ENCODE results near the gene GPR176.

GPR176 gene

DNA sequence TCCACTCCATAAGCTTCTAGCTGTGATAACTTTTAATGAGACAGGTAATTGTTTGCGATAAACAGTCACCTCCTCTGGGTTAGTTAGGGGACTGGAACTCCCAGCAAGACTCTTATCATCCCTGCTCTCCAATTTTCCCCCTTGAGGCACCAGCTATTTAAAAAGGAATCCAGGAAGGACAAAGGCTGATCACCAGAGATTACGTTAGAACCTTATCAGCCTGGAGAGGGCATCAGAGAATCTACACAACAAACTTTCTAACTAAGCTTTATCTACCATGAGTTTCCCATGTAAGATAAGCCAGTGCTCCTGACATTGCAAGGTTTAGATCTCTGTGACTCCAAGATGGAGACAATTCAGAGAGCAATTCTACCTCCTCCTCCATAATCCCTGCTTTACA, 31.3 kb downstream of the GPR176 start:
- WGBS (ENCODE audit: extremely low coverage, insufficient coverage, insufficient read length) = no CpG with 5 or more reads among the region's 2 CpGs
- H3K4me2 ChIP-seq (ENCODE audit: low read length) = no peak overlapping the region

DNA sequence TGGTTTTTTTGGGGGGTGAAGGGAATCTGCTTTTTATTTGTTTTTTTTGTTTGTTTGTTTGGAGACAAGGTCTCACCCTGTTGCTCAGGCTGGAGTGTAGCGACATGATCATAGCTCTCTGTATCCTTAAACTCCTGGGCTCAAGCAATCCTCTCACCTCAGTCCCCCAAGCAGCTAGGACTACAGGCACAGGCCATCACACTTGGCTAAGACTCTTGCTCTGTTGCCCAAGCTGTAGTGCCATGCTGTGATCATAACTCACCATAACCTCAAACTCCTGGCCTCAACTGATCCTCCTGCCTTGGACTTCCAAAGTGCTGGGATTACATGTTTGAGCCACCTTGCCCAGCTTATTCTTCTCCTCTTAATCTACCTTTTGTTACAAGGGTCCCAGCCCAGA, 31.8 kb downstream of the GPR176 start:
- WGBS (ENCODE audit: extremely low coverage, insufficient coverage, insufficient read length) = no CpG with 5 or more reads among the region's 1 CpG
- Histone ChIP-seq H2AK5ac (ENCODE audit: low read length) (peak overlapping the region; percentile 14), H4K8ac (ENCODE audit: low read depth, low read length) (no peak overlapping the region), H3K27me3 (ENCODE audit: insufficient read depth, low read length) (peaks cover 3% of the 10 kb centered on the region), H2BK5ac (ENCODE audit: low read depth, low read length, poor library complexity) (no peak overlapping the region), H3K18ac (ENCODE audit: low read length) (no peak overlapping the region), H2BK120ac (ENCODE audit: insufficient read depth, low read length, poor library complexity) (no peak overlapping the region), H3K9ac (ENCODE audit: low read length) (no peak overlapping the region), H4K12ac (ENCODE audit: low read depth, low read length) (no peak overlapping the region), H3K36me3 (ENCODE audit: control insufficient read depth in 1 of 2, insufficient read depth in 2 of 2, low read length in 2 of 2) (no peaks in the 10 kb centered on the region), H3K79me2 (ENCODE audit: control insufficient read depth, insufficient read depth, low read length, poor library complexity) (no peaks in the 10 kb centered on the region), H4K91ac (ENCODE audit: low read depth, low read length) (no peak overlapping the region), H3K79me1 (ENCODE audit: low read length) (peaks cover 2% of the 10 kb centered on the region), H3K4me3 (ENCODE audit: low read depth, low read length) (no peak overlapping the region), H3K9me3 (ENCODE audit: insufficient read depth, low read depth, low read length) (no peaks in the 10 kb centered on the region), H2AFZ (ENCODE audit: insufficient read depth, low read length, poor library complexity) (no peak overlapping the region), H3K27ac (ENCODE audit: low read depth, low read length) (no peak overlapping the region), H3K4ac (ENCODE audit: low read depth, low read length) (no peak overlapping the region), H2BK12ac (ENCODE audit: low read length) (no peak overlapping the region), H3K23ac (ENCODE audit: low read length) (peak overlapping the region; percentile 17), H3K14ac (ENCODE audit: low read length) (no peak overlapping the region), H3K4me1 (ENCODE audit: control insufficient read depth in 1 of 2, insufficient read depth in 2 of 2, low read length in 2 of 2) (peaks cover 2% of the 10 kb centered on the region in 2 experiments), H3K4me2 (ENCODE audit: low read length) (no peak overlapping the region)
- no peak for DNase-seq

More for the DNA sequence above, 31.3 kb downstream of the GPR176 start:
- Histone ChIP-seq H3K23ac (ENCODE audit: low read length) (no peak overlapping the region), H4K12ac (ENCODE audit: low read depth, low read length) (no peak overlapping the region), H3K27ac (ENCODE audit: low read depth, low read length) (no peak overlapping the region), H3K4ac (ENCODE audit: low read depth, low read length) (no peak overlapping the region), H3K27me3 (ENCODE audit: insufficient read depth, low read length) (peaks cover 3% of the 10 kb centered on the region), H3K79me2 (ENCODE audit: control insufficient read depth, insufficient read depth, low read length, poor library complexity) (no peaks in the 10 kb centered on the region), H3K36me3 (ENCODE audit: control insufficient read depth in 1 of 2, insufficient read depth in 2 of 2, low read length in 2 of 2) (no peaks in the 10 kb centered on the region), H3K79me1 (ENCODE audit: low read length) (peaks cover 2% of the 10 kb centered on the region), H2BK5ac (ENCODE audit: low read depth, low read length, poor library complexity) (no peak overlapping the region), H3K9ac (ENCODE audit: low read length) (no peak overlapping the region), H3K18ac (ENCODE audit: low read length) (no peak overlapping the region), H2AFZ (ENCODE audit: insufficient read depth, low read length, poor library complexity) (no peak overlapping the region), H3K4me1 (ENCODE audit: control insufficient read depth in 1 of 2, insufficient read depth in 2 of 2, low read length in 2 of 2) (peaks cover 2% of the 10 kb centered on the region in 2 experiments), H3K14ac (ENCODE audit: low read length) (no peak overlapping the region), H2BK12ac (ENCODE audit: low read length) (no peak overlapping the region), H4K91ac (ENCODE audit: low read depth, low read length) (no peak overlapping the region), H2AK5ac (ENCODE audit: low read length) (no peak overlapping the region), H2BK120ac (ENCODE audit: insufficient read depth, low read length, poor library complexity) (no peak overlapping the region), H4K8ac (ENCODE audit: low read depth, low read length) (no peak overlapping the region), H3K9me3 (ENCODE audit: insufficient read depth, low read depth, low read length) (no peaks in the 10 kb centered on the region), H3K4me3 (ENCODE audit: low read depth, low read length) (no peak overlapping the region)
- peak; percentile 48 to 69 for DNase-seq

DNA sequence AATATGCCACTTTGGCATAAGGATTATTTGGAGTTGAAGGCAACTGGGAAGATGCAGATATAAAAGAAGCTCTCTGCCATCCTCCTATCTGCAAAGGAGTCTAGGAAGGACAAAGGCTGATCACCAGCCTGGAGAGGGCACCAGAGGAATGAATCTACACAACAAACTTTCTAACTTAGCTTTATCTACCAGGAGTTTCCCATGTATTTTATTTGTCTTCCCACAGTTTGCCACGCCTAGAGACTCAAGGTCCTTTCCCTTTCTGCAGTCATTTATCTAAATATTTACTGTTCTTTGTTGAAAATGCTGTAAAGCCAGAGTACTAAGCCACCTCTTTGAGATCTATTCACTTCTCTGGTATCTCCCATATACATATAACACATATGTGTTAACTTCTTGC, 32.2 kb downstream of the GPR176 start:
- Histone ChIP-seq H2BK12ac (ENCODE audit: low read length) (no peak overlapping the region), H3K4me2 (ENCODE audit: low read length) (no peak overlapping the region), H2AK5ac (ENCODE audit: low read length) (no peak overlapping the region), H4K8ac (ENCODE audit: low read depth, low read length) (no peak overlapping the region), H3K27ac (ENCODE audit: low read depth, low read length) (no peak overlapping the region), H3K79me2 (ENCODE audit: control insufficient read depth, insufficient read depth, low read length, poor library complexity) (no peaks in the 10 kb centered on the region), H3K4me1 (ENCODE audit: control insufficient read depth in 1 of 2, insufficient read depth in 2 of 2, low read length in 2 of 2) (peaks cover 2% of the 10 kb centered on the region in 2 experiments), H2BK120ac (ENCODE audit: insufficient read depth, low read length, poor library complexity) (no peak overlapping the region), H3K4ac (ENCODE audit: low read depth, low read length) (no peak overlapping the region), H3K27me3 (ENCODE audit: insufficient read depth, low read length) (peaks cover 3% of the 10 kb centered on the region), H3K18ac (ENCODE audit: low read length) (no peak overlapping the region), H4K12ac (ENCODE audit: low read depth, low read length) (no peak overlapping the region), H3K36me3 (ENCODE audit: control insufficient read depth in 1 of 2, insufficient read depth in 2 of 2, low read length in 2 of 2) (no peaks in the 10 kb centered on the region), H2AFZ (ENCODE audit: insufficient read depth, low read length, poor library complexity) (no peak overlapping the region), H3K4me3 (ENCODE audit: low read depth, low read length) (no peak overlapping the region), H3K79me1 (ENCODE audit: low read length) (peaks cover 2% of the 10 kb centered on the region), H4K91ac (ENCODE audit: low read depth, low read length) (no peak overlapping the region), H3K14ac (ENCODE audit: low read length) (no peak overlapping the region), H3K23ac (ENCODE audit: low read length) (no peak overlapping the region), H3K9ac (ENCODE audit: low read length) (no peak overlapping the region), H2BK5ac (ENCODE audit: low read depth, low read length, poor library complexity) (no peak overlapping the region), H3K9me3 (ENCODE audit: insufficient read depth, low read depth, low read length) (no peaks in the 10 kb centered on the region)
- peak in 1 of 2 donors; percentile 6 for DNase-seq
- whole genome bisulfite sequencing (ENCODE audit: extremely low coverage, insufficient coverage, insufficient read length) = no CpG with 5 or more reads among the region's 1 CpG

DNA sequence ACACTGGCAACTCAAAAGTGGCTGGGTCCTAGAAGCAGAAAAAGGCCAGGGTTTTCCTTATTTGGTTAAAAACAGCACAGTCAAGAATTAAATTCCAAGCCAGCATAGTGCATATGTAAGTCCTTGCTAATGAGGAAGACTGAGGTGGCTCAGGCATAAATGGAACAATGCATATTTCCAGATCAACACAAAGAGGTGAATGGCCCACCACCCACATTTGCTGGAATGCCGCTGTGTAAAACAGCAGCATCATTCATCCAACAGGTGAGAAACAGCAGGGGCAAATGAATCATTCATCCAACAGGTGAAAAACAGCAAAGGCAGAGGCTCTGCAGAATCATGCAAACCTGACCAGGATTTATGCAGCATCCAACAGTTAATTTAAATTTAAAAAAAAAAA, 32.9 kb downstream of the GPR176 start:
- Histone ChIP-seq H4K91ac (ENCODE audit: low read depth, low read length) (no peak overlapping the region), H3K4ac (ENCODE audit: low read depth, low read length) (no peak overlapping the region), H3K9ac (ENCODE audit: low read length) (no peak overlapping the region), H3K27ac (ENCODE audit: low read depth, low read length) (no peak overlapping the region), H2BK12ac (ENCODE audit: low read length) (no peak overlapping the region), H3K14ac (ENCODE audit: low read length) (no peak overlapping the region), H3K23ac (ENCODE audit: low read length) (no peak overlapping the region), H2BK120ac (ENCODE audit: insufficient read depth, low read length, poor library complexity) (no peak overlapping the region), H3K4me1 (ENCODE audit: control insufficient read depth in 1 of 2, insufficient read depth in 2 of 2, low read length in 2 of 2) (peaks cover 2% of the 10 kb centered on the region in 2 experiments), H3K79me2 (ENCODE audit: control insufficient read depth, insufficient read depth, low read length, poor library complexity) (no peaks in the 10 kb centered on the region), H3K9me3 (ENCODE audit: insufficient read depth, low read depth, low read length) (no peaks in the 10 kb centered on the region), H3K18ac (ENCODE audit: low read length) (no peak overlapping the region), H3K79me1 (ENCODE audit: low read length) (peaks cover 2% of the 10 kb centered on the region), H2AFZ (ENCODE audit: insufficient read depth, low read length, poor library complexity) (no peak overlapping the region), H4K12ac (ENCODE audit: low read depth, low read length) (no peak overlapping the region), H2BK5ac (ENCODE audit: low read depth, low read length, poor library complexity) (no peak overlapping the region), H4K8ac (ENCODE audit: low read depth, low read length) (no peak overlapping the region), H2AK5ac (ENCODE audit: low read length) (no peak overlapping the region), H3K36me3 (ENCODE audit: control insufficient read depth in 1 of 2, insufficient read depth in 2 of 2, low read length in 2 of 2) (no peaks in the 10 kb centered on the region), H3K4me3 (ENCODE audit: low read depth, low read length) (no peak overlapping the region), H3K27me3 (ENCODE audit: insufficient read depth, low read length) (peaks cover 3% of the 10 kb centered on the region), H3K4me2 (ENCODE audit: low read length) (no peak overlapping the region)
- DNase-seq = no peak
- no CpG with 5 or more reads among the region's 1 CpG for WGBS (ENCODE audit: extremely low coverage, insufficient coverage, insufficient read length)
